ENCODE data around the gene CHERP.

DNA sequence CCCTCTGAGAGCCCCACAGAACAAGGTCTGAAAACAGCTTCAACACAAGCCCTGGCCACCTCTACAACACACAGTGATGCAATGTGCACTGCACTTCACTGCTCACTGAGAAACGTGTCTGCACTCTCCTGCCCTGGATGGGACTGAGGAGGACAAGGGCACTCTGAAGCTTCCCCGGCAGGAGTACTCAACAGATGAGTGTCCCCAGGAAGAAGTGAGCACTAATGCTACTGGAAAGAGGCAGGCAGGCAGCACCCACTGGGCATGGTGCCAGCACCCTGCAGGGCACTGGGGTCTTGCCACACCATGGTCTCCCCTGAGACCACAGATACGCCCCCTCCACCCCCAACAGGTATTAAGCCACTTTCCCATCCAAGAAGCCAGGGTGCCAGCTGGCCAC, 47.7 kb upstream of the CHERP start:
- TF ChIP-seq POLR2A (IDR thresholded peaks at IDR 0.05; ENCODE audit: low read length) (no peak), FOSL2 (IDR thresholded peaks at IDR 0.05) (no peak), FOSL2 (CRISPR knock-in tag; IDR thresholded peaks at IDR 0.05) (no peak), RCOR1 (IDR thresholded peaks at IDR 0.05; ENCODE audit: low read depth, low read length) (no peak), EHMT2 (IDR thresholded peaks at IDR 0.05; ENCODE audit: low read depth) (no peak), GATA3 (IDR thresholded peaks at IDR 0.05; ENCODE audit: borderline replicate concordance) (no peak), HOXA7 (CRISPR knock-in tag; IDR thresholded peaks at IDR 0.05) (no peak), PHF8 (IDR thresholded peaks at IDR 0.05; ENCODE audit: borderline replicate concordance, low read depth) (no peak), JUN (IDR thresholded peaks at IDR 0.05) (no peak), KDM5A (IDR thresholded peaks at IDR 0.05) (no peak)
- TF ChIP-seq, protein P1, sequence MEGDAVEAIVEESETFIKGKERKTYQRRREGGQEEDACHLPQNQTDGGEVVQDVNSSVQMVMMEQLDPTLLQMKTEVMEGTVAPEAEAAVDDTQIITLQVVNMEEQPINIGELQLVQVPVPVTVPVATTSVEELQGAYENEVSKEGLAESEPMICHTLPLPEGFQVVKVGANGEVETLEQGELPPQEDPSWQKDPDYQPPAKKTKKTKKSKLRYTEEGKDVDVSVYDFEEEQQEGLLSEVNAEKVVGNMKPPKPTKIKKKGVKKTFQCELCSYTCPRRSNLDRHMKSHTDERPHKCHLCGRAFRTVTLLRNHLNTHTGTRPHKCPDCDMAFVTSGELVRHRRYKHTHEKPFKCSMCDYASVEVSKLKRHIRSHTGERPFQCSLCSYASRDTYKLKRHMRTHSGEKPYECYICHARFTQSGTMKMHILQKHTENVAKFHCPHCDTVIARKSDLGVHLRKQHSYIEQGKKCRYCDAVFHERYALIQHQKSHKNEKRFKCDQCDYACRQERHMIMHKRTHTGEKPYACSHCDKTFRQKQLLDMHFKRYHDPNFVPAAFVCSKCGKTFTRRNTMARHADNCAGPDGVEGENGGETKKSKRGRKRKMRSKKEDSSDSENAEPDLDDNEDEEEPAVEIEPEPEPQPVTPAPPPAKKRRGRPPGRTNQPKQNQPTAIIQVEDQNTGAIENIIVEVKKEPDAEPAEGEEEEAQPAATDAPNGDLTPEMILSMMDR (IDR thresholded peaks at IDR 0.05), result no peak
- TF ChIP-seq, protein P2, sequence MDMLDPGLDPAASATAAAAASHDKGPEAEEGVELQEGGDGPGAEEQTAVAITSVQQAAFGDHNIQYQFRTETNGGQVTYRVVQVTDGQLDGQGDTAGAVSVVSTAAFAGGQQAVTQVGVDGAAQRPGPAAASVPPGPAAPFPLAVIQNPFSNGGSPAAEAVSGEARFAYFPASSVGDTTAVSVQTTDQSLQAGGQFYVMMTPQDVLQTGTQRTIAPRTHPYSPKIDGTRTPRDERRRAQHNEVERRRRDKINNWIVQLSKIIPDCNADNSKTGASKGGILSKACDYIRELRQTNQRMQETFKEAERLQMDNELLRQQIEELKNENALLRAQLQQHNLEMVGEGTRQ (IDR thresholded peaks at IDR 0.05), result no peak
- TF ChIP-seq, protein P3, sequence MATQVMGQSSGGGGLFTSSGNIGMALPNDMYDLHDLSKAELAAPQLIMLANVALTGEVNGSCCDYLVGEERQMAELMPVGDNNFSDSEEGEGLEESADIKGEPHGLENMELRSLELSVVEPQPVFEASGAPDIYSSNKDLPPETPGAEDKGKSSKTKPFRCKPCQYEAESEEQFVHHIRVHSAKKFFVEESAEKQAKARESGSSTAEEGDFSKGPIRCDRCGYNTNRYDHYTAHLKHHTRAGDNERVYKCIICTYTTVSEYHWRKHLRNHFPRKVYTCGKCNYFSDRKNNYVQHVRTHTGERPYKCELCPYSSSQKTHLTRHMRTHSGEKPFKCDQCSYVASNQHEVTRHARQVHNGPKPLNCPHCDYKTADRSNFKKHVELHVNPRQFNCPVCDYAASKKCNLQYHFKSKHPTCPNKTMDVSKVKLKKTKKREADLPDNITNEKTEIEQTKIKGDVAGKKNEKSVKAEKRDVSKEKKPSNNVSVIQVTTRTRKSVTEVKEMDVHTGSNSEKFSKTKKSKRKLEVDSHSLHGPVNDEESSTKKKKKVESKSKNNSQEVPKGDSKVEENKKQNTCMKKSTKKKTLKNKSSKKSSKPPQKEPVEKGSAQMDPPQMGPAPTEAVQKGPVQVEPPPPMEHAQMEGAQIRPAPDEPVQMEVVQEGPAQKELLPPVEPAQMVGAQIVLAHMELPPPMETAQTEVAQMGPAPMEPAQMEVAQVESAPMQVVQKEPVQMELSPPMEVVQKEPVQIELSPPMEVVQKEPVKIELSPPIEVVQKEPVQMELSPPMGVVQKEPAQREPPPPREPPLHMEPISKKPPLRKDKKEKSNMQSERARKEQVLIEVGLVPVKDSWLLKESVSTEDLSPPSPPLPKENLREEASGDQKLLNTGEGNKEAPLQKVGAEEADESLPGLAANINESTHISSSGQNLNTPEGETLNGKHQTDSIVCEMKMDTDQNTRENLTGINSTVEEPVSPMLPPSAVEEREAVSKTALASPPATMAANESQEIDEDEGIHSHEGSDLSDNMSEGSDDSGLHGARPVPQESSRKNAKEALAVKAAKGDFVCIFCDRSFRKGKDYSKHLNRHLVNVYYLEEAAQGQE (IDR thresholded peaks at IDR 0.05), result no peak
- TF ChIP-seq, protein P4, sequence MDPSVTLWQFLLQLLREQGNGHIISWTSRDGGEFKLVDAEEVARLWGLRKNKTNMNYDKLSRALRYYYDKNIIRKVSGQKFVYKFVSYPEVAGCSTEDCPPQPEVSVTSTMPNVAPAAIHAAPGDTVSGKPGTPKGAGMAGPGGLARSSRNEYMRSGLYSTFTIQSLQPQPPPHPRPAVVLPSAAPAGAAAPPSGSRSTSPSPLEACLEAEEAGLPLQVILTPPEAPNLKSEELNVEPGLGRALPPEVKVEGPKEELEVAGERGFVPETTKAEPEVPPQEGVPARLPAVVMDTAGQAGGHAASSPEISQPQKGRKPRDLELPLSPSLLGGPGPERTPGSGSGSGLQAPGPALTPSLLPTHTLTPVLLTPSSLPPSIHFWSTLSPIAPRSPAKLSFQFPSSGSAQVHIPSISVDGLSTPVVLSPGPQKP (IDR thresholded peaks at IDR 0.05; ENCODE audit: low read depth, low read length), result no peak
